GM11168 (cell line): ENCODE results near the gene ZNF165.
"Not testable (repeated sequence)": the region's sequence is repeated elsewhere in the genome, so short reads cannot be mapped to it uniquely, and the experiment has no call there.

Source experiments
- in situ Hi-C: fragments of 300-500 bp; cut with MboI; formaldehyde crosslinking; loops from one replicate; pipeline ENCODE4 v1.12.0; 2022; ENCODE audit warnings: low sequenced_read_pairs; ENCODE audit not compliant: unreplicated experiment

Gene ZNF165

DNA sequence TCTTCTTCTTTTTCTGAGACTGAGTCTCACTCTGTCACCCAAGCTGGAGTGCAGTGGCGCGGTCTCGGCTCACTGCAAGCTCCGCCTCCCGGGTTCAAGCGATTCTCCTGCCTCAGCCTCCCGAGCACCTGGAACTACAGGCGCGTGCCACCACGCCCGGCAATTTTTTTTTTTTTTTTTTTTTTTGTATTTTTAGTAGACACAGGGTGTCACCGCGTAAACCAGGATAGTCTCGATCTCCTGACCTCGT is at the start of gene ZNF165:
Gene ZNF165, plus strand, starts transcription at position 188 of the 250 bp plus-strand sequence. CDS start 4,913 bp downstream, outside the sequence.
- in situ Hi-C loops, result not testable (repeated sequence)

DNA sequence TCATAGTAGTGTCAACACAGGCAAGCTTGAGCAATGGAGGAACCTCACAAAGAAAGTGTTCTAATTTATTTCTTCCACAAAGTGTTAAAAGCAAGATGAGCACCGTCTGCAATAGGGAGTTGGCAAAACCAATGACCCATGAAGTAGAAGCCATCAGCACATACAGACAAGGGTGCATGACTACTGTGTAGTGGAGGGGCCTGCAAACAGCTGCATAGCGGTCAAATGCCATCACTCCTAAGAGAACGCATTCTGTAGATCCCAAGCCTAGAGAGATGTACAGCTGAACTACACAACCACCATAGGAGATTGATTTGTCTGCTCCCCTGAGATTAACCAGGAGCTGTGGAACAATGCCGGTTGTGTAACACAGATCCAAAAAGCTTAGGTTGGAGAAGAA is 26.8 kb upstream of the ZNF165 start:
- in situ Hi-C loops, result no loop called here

DNA sequence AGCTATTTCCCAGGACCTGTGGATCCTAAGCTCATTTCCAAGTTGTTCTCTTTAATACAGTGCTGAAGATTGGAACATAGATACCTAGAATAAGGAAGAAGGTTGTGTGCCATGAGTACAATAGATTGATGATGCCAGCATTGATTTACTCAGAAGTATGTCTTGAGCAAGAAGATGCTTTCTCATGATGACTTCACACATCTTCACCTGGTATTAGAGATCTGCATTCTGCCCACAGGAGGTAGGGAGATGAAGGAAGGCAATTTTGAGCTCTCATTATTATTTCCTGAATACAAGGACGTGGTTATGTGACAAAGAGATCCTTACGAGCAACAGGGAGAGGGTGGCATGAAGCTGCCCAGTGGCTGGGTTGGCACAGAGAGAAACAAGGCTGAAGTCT is 20.0 kb upstream of the ZNF165 start:
- in situ Hi-C loops, result no loop called here

DNA sequence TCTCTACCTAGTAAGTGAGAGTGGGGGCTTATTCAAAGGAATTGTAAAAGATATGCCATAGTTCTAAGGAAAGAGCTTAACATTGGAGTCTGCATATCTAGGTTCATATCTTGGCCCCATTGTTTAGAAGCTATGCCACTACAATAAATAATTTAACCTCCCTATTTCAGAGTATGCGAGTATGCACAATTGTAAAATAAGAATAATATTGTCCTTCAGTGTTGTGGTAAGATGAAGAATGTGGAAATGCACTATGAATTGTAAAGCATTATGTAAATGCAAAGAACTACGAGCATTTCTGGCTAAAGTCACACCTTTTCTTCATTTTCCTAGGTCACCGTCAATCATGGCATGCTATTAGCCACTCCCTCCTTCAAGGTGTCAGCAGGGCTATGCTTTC is 16.1 kb upstream of the ZNF165 start:
- in situ Hi-C loops, result no loop called here

DNA sequence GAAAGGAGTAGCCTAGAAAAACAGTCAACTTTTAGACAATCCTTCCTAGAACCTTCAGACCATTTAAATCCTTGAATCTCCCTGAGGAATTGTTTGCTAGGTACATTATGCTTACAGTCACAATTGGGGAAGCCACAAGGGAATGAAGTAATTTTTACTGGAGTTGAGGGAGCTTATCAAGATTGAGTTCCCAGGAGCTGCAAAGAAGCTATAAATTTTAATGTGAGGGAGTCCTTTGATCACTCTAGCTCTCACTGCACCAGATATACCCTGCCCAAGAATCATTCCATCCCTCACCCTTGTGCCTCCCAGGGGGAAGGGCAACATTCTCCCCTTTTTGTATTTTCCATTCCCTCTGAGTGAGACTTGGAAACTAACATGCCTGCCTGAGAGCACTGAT is 12.3 kb upstream of the ZNF165 start:
- in situ Hi-C loops, result no loop called here

DNA sequence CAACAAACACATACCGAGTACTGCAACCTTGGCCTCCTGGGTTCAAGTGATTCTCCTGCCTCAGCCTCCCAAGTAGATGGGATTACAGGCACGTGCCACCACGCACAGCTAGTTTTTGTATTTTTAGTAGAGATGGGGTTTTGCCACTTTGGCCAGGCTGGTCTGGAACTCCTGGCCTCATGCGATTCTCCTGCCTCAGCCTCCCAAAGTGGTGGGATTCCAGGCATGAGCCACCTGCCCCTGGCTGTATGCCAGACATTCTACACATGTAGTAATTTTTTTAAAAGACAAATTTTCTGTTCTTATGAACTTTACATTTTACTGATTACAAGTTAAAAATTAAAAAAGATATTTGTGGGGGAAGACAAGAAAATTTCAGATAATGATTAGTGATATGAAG is 9.4 kb upstream of the ZNF165 start:
- in situ Hi-C loops, result not testable (repeated sequence)

DNA sequence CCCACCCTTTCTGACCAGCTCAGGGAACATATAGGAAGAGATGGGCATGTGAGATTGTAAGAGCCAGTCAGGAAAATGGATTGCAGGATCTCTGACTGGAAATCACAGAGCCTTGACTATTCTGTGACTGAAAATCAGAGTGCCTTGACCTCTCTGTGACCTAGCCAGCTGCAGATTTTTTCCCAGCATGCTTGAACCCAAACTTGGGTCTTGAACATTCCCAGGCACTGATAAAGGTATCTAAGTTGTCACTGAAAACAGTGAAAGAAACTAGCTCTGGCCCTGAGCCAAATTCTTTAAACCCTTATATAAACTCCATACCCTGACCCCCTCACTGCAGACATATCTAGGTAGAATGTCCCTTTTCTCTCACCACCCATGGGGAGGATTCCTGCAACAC is 2.3 kb upstream of the ZNF165 start:
- in situ Hi-C loops, result no loop called here

DNA sequence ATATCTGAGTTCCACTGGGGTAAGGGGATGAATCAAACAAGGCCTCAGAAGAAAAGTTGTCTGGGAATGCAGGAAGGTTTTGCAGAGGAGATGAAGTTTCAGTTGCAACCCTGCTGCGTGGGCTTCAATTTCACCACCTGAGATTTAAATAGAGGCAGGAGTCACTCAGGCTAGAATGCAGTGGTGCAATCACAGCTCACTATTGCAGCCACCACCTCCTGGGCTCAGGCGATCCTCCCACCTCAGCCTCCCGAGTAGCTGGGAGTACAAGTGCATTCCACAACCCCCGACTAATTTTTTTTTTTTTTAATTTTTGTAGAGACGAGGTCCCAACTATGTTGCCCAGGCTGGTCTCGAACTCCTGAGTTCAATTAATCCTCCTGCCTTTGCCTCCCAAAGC is 1.5 kb upstream of the ZNF165 start:
- in situ Hi-C loops, result no loop called here

DNA sequence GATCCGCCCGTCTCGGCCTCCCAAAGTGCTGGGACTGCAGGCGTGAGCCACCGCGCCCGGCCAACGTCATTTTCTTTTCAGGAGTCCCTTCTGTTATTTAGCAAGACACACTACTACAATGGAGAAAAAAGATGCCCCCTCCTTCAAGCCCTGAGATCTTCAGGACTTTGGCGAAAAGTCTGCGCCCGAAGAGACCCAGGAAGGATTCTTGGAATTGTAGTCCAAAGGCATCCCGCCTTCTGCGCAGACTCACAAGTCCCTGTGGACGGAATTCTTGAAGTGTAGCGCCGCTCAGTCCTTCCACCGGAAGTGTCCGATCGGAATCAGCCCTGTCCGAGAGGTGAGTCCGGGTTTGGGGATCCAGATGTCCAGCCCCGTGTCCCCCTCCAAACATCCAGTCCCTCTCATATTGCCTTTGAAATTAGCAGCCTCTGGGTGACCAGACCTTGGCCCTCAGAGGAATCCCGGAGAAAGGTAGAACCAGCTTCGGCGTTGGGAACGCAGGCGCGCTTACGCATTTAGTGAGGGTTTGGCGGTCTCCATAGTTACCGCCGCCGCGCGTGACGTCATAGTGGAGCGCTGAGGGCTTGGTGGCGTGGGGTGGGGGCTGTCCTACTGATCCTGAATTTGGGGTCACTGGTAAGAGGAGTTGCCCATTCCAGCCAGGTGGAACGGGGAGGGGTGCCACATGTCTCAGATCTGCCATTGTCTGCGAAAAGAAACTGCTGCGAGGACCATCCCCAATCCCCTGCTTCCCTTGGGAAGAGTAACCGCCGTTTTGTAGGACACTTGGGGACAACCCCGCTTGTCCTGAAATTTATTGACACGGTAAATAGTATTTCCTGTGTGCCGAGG is 490 bp downstream of the ZNF165 start:
- in situ Hi-C loops, result no loop called here

DNA sequence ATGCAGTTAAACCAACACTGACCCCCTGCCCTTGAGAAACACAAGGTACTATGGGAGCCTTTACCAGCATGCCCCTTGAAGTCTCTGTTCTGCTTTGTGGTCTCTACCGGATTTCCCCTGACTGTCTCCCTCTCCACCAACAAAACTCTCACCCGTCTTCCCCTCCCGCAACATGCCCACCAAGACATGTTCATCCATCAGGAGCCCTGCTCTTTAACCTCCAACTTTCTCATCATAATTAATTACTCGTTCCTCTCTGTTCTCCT is 1.1 kb downstream of the ZNF165 start:
- in situ Hi-C loops, result no loop called here

DNA sequence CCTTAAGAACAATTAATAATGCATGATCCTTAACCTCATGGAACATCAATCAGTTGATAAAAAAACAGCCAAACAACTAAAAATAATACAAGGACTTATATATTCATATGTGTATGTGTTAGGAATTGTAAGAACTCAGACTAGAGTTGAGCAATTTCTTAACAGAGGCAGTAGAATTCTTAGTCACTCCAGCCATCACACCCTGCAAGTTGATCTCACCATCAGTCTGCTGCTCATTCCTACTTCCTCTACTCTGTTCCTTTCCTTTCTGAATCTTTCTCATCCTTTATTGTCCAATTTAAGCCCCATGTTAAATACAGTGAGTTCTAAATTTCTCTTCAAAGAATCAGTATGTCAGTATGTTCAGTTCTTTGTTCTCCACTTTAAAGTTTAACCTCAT is 2.6 kb downstream of the ZNF165 start:
- in situ Hi-C loops, result no loop called here

DNA sequence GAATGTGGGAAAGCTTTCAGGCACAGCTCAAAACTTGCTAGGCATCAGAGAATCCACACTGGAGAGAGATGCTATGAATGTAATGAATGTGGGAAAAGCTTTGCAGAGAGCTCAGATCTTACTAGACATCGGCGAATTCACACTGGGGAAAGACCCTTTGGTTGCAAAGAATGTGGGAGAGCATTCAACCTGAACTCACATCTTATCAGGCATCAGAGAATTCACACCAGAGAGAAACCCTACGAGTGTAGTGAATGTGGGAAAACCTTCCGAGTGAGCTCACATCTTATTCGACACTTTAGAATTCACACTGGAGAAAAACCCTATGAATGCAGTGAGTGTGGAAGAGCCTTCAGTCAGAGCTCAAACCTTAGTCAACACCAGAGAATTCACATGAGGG is 8.7 kb downstream of the ZNF165 start:
- in situ Hi-C loops, result no loop called here

DNA sequence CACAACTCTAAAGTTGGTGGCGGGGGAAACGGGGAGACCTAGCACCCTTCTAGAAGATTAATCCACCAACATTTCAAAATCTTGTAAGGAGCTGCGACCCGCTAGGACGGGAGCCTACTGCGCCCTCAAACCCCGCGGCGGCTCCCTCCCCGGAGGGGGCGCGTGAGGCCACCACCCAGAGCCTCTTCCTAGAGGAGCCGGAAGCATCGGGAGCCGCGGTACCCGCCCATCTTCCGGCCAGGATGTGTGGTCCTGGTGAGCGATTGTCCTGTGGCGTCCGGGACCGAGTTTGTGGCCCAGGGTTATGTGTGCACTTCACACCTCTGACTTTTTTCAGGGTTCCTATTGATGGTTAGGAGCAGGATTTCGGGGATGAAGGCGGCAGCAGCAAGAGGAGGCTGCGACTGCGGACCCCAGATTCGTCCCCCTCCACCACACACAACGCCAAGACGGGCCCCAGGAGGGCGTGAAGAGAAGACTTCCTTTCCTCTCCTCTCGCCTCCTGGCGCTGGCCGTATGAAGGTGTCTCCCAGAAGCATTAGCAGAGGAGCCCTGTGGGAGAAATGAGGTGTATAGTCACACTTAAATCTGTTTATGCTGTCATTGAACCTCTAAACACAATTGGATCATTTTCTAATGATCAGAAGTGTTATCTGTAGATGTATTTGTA is 10.7 kb downstream of the ZNF165 start:
- in situ Hi-C loops, result no loop called here

DNA sequence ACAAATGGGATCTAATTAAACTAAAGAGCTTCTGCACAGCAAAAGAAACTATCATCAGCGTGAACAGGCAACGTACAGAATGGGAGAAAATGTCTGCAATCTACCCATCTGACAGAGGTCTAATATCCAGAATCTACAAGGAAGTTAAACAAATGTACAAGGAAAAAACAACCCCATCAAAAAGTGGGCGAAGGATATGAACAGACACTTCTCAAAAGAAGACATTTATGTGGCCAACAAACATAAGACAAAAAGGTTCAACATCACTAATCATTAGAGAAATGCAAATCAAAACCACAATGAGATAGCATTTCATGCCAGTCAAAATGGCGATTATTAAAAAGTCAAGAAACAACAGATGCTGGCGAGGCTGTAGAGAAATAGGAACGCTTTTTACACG is 21.9 kb downstream of the ZNF165 start:
- in situ Hi-C loops, result not testable (repeated sequence)

DNA sequence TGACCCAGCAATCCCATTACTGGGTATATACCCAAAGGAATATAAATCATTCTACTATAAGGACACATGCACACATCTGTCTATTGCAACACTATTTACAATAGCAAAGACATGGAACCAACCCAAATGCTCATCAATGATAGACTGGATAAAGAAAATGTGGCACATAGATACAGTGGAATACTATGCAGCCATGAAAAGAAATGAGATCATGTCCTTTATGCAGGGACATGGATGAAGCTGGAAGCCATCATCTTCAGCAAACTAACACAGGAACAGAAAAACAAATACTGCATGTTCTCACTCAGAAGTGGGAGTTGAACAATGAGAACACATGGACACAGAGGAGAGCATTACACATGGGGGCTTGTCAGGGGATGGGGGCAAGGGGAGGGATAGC is 22.3 kb downstream of the ZNF165 start:
- in situ Hi-C loops, result not testable (repeated sequence)

DNA sequence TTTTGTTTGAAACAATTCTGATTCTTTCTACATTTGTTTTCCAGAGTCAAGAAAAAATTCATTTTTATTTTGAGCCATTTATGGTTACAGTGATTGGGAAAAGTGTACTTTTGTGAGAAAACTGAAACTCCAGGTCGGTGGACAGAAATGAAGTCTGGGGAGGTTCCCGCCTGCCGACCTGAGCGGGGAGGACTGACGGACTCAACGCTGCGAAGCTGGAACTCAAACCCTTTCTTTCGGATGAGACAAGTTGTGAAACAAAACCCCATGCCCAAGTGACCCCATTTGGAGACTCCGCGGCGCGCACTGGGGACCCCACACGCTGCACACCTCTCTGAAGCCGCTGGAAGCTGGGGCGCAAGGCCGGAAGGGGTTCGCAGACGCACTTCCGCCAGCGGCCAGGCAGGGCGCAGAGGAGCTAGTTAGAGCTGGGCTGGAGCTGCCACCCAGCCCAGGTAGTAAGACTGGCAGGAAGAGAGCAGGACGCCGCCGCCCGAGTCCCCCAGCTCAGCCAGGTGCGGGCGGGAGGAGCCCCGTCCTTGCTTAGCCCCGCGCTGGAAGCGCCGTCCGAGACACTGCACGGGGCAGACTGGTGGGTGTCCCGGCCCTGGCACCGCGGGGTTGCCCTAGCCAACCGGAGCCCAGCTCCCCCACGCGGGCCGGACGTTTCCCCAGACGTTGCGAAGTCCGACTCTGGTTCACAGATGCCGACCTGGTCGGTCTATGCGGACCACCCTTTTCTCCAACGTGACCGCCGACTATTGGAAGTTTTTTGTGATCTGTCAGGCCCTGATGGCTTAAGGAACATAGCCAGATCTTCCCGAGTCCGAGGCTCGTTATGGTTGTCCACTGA is 24.2 kb downstream of the ZNF165 start:
- in situ Hi-C loops, result no loop called here

DNA sequence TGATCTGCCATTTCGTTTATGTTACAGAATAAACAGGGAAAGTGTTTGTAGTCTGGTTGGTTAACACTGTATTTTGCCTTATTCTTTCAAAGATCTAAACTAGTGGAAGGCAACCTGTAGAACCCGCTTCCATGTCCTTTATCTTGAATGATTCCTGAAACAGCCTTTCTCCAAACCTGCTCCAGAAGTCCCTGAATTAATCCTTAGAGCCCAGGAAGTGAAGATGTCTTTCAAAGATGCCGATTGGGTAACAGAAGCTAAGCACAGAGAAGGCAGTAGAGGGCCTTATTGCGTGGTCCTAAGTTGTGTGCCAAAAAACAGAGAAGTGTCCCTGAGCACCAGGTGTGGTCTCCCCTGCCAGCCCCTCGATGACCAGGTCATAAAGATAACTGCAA is 24.9 kb downstream of the ZNF165 start:
- in situ Hi-C loops, result no loop called here

DNA sequence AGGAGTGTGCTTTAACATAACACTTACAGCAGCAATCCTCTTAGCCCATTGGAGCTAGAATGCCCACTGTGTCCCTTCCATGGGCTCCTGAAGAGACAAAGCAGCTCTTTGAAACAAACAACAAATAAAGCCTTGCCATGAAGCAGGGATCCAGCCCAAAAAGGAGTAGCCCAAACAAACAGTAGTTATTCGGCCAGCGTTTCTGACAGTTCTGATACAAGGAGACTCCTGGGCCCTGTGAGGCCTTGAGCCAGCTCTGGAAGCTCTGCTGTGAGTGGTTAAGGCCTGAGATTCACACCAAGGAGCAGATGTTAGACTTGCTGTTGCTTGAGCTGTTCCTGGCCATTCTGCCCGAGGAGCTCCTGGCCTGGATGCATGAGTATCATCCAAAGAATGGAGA is 27.1 kb downstream of the ZNF165 start:
- in situ Hi-C loops, result no loop called here

DNA sequence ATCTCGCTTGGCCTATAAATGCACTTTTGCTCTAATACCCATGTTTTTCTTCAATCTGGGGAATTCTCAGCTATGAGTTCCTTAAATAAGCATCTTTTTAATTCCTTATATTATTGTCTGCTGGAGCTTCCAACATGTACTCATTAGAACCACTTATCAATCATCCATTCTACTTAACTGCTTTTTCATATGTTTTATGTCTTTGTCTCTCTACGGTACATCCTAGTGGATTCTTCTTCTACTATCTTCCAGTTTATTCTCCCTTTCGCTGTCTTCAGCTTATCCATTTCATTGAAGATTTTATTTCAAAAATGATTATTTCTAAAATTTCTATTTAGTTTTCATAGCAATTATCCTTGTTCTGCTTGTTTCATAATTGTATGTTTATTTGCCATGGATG is 31.6 kb downstream of the ZNF165 start:
- in situ Hi-C loops, result no loop called here

DNA sequence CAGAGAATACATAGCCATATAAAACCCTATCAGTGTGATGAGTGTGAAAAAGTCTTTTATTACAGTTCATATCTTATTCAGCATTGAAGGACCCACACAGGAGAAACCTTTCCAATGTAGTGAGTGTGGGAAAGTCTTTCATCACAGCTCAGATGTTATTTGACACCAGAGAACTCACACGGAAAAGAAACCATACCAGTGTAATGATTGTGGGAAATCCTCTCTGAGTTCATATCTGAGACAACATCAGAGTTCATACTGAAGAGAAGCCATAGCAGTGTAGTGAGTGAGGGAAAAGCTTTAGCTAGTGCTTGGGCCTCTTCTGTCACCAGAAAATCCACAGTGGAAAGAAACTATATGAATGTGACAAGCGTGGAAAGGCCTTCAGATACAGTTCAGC is 35.4 kb downstream of the ZNF165 start:
- in situ Hi-C loops, result no loop called here

DNA sequence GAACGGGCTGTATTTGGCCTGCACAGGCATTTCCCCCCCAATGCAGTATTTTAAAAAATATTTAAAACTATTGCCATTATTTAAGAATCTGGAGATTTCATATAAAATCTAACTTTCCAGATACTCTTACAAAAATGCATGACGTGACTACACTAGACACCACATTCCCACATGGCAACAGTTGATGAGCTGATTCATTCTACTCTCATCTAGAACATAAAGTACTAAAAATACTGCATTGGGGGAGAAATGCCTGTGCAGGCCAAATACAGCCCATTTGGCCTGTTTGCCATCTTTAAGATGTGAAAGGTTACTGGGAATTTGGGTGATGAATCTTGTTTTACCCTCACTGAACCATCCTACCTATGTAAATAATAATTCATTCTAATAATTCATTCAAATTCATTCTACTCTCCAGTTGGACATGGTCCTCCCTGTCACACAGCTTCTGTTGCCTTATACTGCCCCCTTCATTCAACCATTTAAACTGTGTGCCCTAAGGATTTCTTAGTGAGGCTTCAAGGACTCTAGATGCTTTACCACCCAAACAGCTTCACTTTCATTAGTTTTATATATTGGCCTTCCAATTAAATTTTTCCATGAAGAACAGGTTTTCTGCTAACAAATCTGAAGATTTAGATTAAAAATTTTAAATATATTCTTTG is 37.1 kb downstream of the ZNF165 start:
- in situ Hi-C loops, result no loop called here
